Caco-2 (cell line): ENCODE measurements around the gene KLHL14. TPM values are rescaled to one million over a fixed set of nuclear protein-coding genes. Genes with fewer than 3 reads are reported as not detected.

ENCODE experiments used
- BruUV-seq: library from RNA; stranded (reverse); fragments of 400-500 nt; replicated peaks from 2 replicates; lab custom pipeline; 2021; lab: Mats Ljungman, UMichigan
- CTCF ChIA-PET: fragments of 300-600 bp; sonication (Branson Sonifier 250); formaldehyde crosslinking; loops from one replicate; lab custom pipeline; 2022; ENCODE audit warnings: antibody characterized with exemption; lab: Charles Lee
- POLR2A ChIA-PET: fragments of 300-600 bp; sonication (Branson Sonifier 250); formaldehyde crosslinking; loops from one replicate; lab custom pipeline; 2022; ENCODE audit warnings: antibody characterized with exemption; lab: Charles Lee
- DNase-seq, 2 experiments: peaks; one replicate each; pipeline versions ENCODE4 v3.0.0 to v3.0.0-alpha.2; 2020 to 2022
- H3K27me3 ChIP-seq: replicated peaks from 2 replicates; pipeline ENCODE4 v1.6.0; 2011; ENCODE audit warnings: low read length; ENCODE audit not compliant: control insufficient read depth, insufficient read depth
- H3K36me3 ChIP-seq: 2 replicates; pipeline ENCODE4 v1.5.1; 2011; ENCODE audit warnings: low read length; ENCODE audit not compliant: control insufficient read depth, insufficient read depth
- H3K4me1 ChIP-seq: fragments of 250-450 bp; sonication (Bioruptor Pico); 2 replicates; pipeline ENCODE4 v1.5.1; 2020; ENCODE audit warnings: mild to moderate bottlenecking
- H3K4me3 ChIP-seq: 2 replicates; pipeline ENCODE4 v1.5.1; 2011; ENCODE audit warnings: low read depth, mild to moderate bottlenecking, control low read depth, low read length
- H3K9me3 ChIP-seq: fragments of 250-450 bp; sonication (Bioruptor Pico); 2 replicates; pipeline ENCODE4 v1.5.1; 2020; ENCODE audit warnings: mild to moderate bottlenecking, moderate library complexity
- H3K27ac Mint-ChIP-seq: one replicate; pipeline ENCODE4 v1.8.0; 2022; ENCODE audit warnings: mixed read lengths; ENCODE audit not compliant: unreplicated experiment
- H3K27me3 Mint-ChIP-seq: one replicate; pipeline ENCODE4 v1.8.0; 2022; ENCODE audit warnings: mixed read lengths; ENCODE audit not compliant: insufficient read depth, unreplicated experiment
- H3K36me3 Mint-ChIP-seq: one replicate; pipeline ENCODE4 v1.8.0; 2022; ENCODE audit warnings: mild to moderate bottlenecking, mixed read lengths; ENCODE audit not compliant: insufficient read depth, unreplicated experiment
- H3K4me1 Mint-ChIP-seq: one replicate; pipeline ENCODE4 v1.8.0; 2022; ENCODE audit warnings: low read depth, mixed read lengths; ENCODE audit not compliant: unreplicated experiment
- H3K4me3 Mint-ChIP-seq: one replicate; pipeline ENCODE4 v1.8.0; 2022; ENCODE audit warnings: mild to moderate bottlenecking, moderate library complexity, mixed read lengths; ENCODE audit not compliant: unreplicated experiment
- H3K9me3 Mint-ChIP-seq: one replicate; pipeline ENCODE4 v1.8.0; 2022; ENCODE audit warnings: mixed read lengths; ENCODE audit not compliant: unreplicated experiment
- CTCF ChIP-seq, 2 experiments: fragments of 200-600 bp in 1 of 2; IDR thresholded peaks; 1 replicate in 1 of 2; 2 replicates in 1 of 2; pipeline versions ENCODE4 v1.5.1 to v1.8.0; 2011 to 2022; ENCODE audit warnings: antibody characterized with exemption in 1 of 2, control low read depth in 1 of 2, inconsistent platforms in 1 of 2, low read depth in 1 of 2, low read length in 1 of 2, mild to moderate bottlenecking in 1 of 2, moderate library complexity in 1 of 2; ENCODE audit not compliant: insufficient read depth in 1 of 2, severe bottlenecking in 1 of 2, unreplicated experiment in 1 of 2
- intact Hi-C: fragments of 100-400 bp; cut with micrococcal nuclease; formaldehyde crosslinking; loops from one replicate; pipeline ENCODE4 v1.10.0; 2022; ENCODE audit not compliant: unreplicated experiment
- total RNA-seq: library from RNA; stranded (reverse); gene quantifications from 2 replicates; pipeline ENCODE4 v1.2.3, GENCODE V29; 2022

Gene KLHL14
- total RNA-seq, 1 experiment from 2014 or later = not detected

DNA sequence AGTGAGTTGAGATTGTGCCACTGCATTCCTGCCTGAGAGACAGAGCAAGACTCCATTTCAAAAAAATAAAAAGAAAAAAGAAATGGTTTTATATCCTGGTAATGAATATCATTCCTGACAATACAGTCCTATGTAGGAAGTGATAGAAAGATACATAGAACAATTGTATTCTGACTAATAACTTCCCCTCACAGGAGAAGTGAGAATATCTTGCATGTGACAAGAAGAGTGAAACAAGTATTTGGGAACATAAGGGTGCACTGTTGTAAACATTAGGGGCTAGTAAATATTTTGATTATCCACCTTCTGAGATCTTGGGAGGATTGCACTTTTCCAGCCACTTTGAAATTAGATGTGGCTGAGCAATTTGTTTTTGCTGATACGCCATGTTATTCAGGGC is 40.7 kb downstream of the KLHL14 start:
- no peaks in the 10 kb centered on the region for H3K36me3 ChIP-seq
- Mint-ChIP-seq H3K4me1 (no peaks in the 10 kb centered on the region), H3K9me3 (no peaks in the 10 kb centered on the region), H3K36me3 (no peaks in the 10 kb centered on the region), H3K27me3 (peaks cover 3% of the 10 kb centered on the region), H3K4me3 (no peak overlapping the region), H3K27ac (no peak overlapping the region)
- ChIA-PET POLR2A (no interaction called here), CTCF (no interaction called here)
- no peak for TF ChIP-seq CTCF (IDR thresholded peaks at IDR 0.05; ENCODE audit: insufficient read depth in 1 of 2, low read depth in 1 of 2, low read length in 1 of 2, severe bottlenecking in 1 of 2, unreplicated experiment in 1 of 2)
- intact Hi-C loops = no loop called here
- no peaks in the 10 kb centered on the region for H3K27me3 ChIP-seq
- no peaks in the 10 kb centered on the region for H3K9me3 ChIP-seq
- no peak for DNase-seq
- H3K4me1 ChIP-seq = no peaks in the 10 kb centered on the region
- BruUV-seq = no TSS peak
- no peak overlapping the region for H3K4me3 ChIP-seq

DNA sequence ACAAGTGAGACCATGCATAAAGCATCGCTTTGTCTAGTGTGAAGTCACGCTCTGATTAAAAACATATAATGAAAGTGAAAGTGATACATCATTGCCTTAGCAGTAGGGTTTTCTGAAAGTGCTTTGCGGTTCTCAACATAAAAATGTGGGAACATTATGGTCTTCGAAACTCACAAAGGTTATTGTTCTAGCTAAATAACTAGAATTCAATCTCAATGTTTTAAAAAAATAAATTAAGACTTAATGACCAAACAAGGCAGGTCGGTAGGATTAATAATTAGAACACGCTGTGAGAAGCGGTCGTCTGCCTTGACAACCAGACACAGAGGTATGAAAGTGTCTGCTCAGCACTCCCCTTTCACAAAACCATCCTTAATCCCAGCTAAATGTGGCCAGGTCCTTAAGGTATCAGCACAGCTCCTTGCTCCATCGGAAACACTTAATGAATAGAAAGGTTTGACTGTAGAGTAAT is 42.2 kb downstream of the KLHL14 start:
- Histone ChIP-seq H3K27me3 (no peaks in the 10 kb centered on the region), H3K9me3 (no peaks in the 10 kb centered on the region), H3K36me3 (no peaks in the 10 kb centered on the region), H3K4me1 (no peaks in the 10 kb centered on the region), H3K4me3 (no peak overlapping the region)
- ChIA-PET CTCF (no interaction called here), POLR2A (no interaction called here)
- BruUV-seq = no TSS peak
- no peak for TF ChIP-seq CTCF (IDR thresholded peaks at IDR 0.05; ENCODE audit: insufficient read depth in 1 of 2, low read depth in 1 of 2, low read length in 1 of 2, severe bottlenecking in 1 of 2, unreplicated experiment in 1 of 2)
- no peaks in the 10 kb centered on the region for H3K36me3 Mint-ChIP-seq
- H3K27me3 Mint-ChIP-seq = peaks cover 3% of the 10 kb centered on the region
- H3K4me1 Mint-ChIP-seq = no peaks in the 10 kb centered on the region
- H3K27ac Mint-ChIP-seq = no peak overlapping the region
- intact Hi-C loops = no loop called here
- H3K9me3 Mint-ChIP-seq = no peaks in the 10 kb centered on the region
- no peak overlapping the region for H3K4me3 Mint-ChIP-seq
- no peak for DNase-seq

- H3K27me3 Mint-ChIP-seq = peaks cover 3% of the 10 kb centered on the region
- H3K9me3 ChIP-seq = no peaks in the 10 kb centered on the region
- POLR2A ChIA-PET = no interaction called here
- intact Hi-C loops = no loop called here
- no peaks in the 10 kb centered on the region for H3K4me1 Mint-ChIP-seq
- no peak overlapping the region for H3K27ac Mint-ChIP-seq
- H3K27me3 ChIP-seq = no peaks in the 10 kb centered on the region
- CTCF ChIA-PET = no interaction called here
- H3K4me3 ChIP-seq = no peak overlapping the region
- no TSS peak for BruUV-seq
- H3K36me3 ChIP-seq = no peaks in the 10 kb centered on the region
- no peaks in the 10 kb centered on the region for H3K9me3 Mint-ChIP-seq
- H3K4me1 ChIP-seq = no peaks in the 10 kb centered on the region
- no peaks in the 10 kb centered on the region for H3K36me3 Mint-ChIP-seq
- no peak for DNase-seq
- H3K4me3 Mint-ChIP-seq = no peak overlapping the region
- no peak for TF ChIP-seq CTCF (IDR thresholded peaks at IDR 0.05; ENCODE audit: insufficient read depth in 1 of 2, low read depth in 1 of 2, low read length in 1 of 2, severe bottlenecking in 1 of 2, unreplicated experiment in 1 of 2)
Measured at GRCh38 chr18:32730068-32730467, 42.8 kb downstream of the KLHL14 start.
